CD4-positive, alpha-beta T cell treated with Interleukin-21 for 1 hour (primary cell): ENCODE data around the gene CYP8B1.

Experiments used
- DNase-seq: peaks from one replicate; pipeline ENCODE4 v3.0.0-alpha.2; 2020

CYP8B1 gene

DNA sequence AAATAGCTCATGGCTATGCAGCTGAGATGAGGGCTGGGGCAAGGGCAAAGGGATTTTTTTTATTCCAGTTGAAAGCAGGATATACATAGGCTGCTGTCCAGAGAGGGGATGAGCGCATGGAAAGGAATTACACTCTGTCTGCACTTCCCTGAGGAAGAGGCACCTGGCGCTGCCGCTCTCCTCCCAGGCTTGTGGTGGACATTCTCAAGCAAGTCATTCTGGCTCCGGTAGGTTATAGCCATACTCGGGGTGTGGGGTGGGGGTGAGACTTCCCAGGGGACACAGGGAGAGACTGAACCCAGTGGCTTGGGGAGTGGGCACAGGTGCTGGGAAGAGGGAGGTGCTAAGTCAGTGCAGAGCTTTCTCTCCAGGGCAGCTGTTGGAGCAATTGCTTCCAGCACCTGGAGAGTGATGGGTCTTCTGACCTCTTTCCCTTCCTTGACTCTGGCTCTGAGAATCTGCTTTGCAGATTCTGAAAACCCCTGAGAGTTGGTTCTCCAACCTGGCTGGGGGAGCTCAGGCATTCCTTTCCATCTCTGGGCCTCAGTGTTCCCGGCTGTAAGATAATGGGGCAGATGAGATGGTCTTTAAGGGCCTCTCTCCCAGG lies 24.3 kb downstream of the CYP8B1 start:
- no peak for DNase-seq

DNA sequence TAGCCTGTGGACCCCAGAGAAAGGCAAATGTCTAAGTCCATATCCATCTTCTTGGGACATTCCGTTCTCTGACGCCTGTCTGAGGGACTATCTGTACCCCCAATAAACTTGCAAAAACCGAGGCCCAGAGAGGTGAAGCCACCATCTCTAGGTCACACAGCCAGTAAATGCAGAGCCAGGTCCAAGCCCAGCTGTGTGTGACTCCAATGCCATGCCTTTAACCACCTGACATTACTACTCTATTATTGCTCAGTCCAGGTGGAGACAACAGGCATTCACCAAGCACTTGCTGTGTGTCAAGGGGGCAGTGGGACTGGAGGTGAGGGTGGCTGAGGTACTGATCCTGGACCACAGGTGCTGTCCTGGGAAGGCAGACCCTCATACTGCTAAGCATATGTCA lies 25.4 kb downstream of the CYP8B1 start:
- DNase-seq = no peak

- no peak for DNase-seq
Observed at GRCh38 chr3:42849017-42849416, 26.7 kb downstream of the CYP8B1 start.

DNA sequence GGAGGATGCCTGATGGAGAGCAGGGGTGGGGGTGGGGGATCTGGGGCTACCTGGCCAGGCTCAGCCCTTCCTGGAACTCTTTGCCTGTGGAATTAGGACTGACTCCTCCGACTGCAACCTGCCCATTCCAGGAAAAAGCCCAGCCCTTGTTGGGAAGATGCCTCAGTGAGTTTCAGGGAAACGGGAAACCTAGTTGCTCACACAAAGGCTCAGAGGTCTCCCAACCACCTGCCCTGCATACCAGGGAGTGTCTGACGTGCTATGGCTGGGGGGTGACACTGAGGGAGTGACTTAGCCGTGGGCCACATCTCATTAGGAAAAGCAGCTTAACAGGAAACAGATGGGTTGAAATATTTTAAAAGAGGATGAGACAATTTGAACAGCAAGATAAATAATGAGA lies 27.9 kb downstream of the CYP8B1 start:
- DNase-seq = no peak

DNA sequence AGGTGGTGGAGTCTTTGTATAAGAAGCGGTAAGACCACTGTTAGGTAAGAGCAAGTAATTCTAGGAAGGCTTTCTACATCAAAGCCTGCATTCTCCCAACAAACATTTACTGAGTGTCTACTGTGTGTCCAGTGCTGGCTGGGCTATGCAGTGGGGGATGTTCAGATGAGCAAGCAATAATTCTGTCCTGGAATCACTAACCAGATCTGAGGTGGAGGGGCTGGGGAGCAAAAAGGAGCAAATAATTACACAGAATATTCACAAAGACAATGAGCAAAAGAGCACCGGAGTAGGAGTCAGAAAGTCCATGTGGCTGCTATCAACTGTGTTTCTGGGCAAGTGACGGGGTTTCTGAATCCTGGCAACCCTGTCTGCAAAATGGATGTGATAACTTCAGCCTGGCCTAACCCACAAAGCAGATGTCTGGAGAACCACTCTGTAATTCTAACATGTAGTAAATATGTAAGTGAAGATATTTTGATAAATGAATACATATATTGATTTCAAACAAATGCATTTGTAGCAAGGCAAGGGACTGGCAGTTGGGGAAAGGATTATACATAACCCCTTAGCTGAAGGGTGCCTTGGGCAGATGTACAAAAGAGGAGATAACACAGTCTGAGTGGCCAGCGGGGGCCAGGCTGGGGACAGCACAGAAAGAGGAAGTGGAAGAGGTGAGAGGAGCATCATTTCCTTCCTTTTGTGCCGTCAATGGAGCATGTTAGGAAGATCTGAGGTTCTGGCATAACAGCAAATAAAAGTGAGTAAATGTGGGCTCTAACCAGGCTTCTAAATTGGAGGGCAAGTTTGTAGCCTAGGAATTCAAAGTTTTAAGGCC lies 28.8 kb downstream of the CYP8B1 start:
- peak; percentile 6 for DNase-seq

GRCh38 chr3:42844815-42845214 lies 30.9 kb downstream of the CYP8B1 start:
- DNase-seq = no peak

DNA sequence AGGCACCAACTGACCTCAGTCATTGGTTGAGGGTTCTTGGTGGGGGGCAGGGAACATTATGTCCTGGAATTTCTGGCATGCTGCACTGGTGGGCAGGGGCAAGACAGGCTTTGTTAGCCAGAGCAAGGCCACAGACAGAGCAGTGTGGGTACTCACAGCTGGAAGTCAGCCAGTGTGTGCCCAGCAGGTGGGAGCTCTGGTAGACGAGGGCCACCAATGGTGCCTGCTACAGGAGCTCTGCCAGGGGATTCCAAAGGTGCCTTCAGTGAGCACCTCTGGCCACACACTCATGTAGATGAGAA lies 31.3 kb downstream of the CYP8B1 start:
- no peak for DNase-seq

DNA sequence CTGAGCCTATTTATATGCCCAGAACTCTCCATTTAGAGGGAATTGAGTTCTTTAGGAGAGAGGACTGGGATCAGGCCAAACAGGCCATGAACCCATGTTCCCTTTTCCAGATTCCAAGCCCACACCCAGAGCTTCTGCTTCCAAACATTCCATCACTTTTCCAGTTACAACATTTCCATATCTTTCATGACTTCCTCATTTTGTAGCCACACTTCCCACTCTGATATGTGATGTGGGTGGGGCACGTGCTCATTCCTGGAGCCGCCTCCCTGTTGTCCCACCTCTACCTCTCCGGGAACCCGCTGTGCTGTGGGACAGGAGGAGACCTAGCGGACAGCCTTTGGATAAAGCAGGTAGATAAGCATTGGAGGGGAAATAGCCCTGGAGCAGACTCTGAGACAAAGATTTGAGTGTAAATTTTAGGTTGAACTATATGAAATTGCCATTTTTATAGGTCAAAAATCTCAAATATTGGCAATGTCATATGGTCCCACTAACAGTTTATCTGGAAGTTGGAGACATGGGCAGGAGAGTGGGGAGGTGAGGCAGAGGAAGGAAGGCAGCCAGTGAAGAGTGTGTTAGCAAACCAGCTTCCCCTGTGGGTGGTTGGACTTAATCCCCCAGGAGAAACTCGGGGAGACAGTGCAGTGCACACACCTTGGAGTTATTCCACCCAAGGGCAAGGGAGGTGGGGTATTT lies 31.8 kb downstream of the CYP8B1 start:
- no peak for DNase-seq

DNA sequence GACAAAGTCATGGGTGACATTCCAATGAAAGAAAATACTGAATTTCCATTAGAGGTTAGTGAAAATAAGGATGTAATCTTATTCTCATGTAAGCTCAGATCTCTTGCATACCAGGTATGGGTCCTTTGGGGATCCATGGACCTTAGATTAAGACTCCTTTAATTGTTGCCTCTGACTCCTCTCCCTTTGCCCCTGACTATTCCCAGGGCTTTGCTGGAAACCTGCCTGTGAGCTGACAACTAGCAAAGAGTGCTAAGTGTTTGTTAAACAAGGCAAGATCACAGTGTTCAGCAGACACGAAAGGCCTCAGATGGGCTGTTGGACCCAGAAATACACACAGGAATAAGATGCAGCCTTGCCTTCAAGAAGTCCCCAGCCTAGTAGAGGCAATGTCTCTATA lies 34.3 kb downstream of the CYP8B1 start:
- no peak for DNase-seq

DNA sequence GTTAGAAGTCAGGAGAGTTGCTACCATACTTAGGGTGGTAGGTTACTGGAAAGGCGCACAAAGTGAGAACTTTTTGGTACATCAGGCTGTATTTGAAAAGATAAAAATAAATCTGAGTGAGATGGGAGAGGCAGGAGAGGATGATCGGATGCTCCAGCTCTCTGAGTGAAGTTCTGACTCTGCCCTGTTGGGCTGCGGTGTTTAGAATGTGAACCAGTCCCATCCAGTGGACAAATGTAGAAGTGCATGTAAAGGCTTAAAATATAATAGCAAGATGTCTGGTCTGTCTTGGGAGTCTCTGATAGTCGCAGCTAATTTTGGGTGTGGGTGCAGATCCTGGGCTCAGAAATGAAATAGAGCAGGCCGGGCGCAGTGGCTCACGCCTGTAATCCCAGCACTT lies 36.1 kb downstream of the CYP8B1 start:
- DNase-seq = peak; percentile 59

DNA sequence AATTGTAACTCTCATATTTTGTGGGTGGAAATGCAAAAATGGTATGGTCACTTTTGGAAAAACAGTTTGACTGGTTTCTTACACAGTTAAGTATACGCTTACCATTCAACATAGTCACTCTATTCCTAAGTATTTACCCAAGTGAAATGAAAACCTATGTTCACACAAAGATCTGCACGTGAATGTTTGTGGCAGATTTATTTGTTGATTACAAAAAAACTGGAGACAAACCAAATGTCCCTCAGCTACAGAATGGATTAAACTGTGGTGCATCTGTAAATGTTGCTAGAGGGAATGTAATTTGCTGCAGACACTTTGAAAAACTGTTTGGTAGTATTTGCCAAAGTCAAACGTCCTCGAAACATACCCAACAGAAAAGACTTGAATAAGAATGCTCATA lies 37.1 kb downstream of the CYP8B1 start:
- no peak for DNase-seq

DNA sequence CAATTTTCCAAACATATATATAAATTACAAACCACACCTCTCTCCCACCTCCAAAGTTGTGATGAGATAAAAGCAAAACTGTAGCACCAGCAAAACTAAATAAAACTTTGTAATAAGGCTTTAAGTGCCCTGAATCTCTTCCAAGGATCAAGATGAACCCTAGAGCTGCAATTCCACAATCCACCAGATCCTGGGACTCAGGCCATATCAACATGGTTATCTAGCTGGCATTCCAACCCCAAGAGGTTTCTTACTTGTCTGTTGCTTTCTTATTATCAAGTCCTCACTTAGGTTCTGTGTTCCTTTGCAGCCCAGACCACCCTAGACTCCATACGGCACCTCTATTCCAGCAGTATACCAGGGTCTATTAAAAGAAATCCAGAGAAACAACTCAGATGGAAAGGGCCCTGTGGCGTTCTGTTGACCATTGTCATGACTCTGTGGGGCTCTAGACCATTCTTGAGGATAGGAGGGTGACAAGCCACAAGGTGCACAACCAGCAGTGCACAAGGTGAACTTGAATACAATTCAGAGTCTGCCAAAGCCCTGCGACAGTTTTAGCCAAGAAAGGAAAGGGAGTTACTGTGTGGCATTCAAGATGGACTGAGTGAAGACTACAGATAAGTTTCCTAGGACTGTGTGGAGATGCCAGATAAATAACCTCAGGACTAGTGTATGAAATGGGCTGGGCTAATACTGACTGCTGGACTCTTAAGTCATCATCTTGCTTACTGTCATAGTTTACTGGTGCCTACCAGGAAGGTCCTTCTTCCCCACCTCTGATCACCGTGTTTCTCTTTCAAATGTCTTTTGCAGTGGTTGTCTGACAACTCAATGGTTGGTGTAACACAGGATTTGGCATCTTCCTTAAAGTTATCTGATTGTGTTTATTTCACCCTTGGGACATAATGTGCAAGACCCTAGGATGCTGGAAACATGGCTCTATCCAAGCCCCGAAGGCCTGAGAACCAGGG lies 39.2 kb downstream of the CYP8B1 start:
- DNase-seq = no peak

- DNase-seq = peak; percentile 80
Observed at GRCh38 chr3:42831321-42831713, 44.4 kb downstream of the CYP8B1 start.

DNA sequence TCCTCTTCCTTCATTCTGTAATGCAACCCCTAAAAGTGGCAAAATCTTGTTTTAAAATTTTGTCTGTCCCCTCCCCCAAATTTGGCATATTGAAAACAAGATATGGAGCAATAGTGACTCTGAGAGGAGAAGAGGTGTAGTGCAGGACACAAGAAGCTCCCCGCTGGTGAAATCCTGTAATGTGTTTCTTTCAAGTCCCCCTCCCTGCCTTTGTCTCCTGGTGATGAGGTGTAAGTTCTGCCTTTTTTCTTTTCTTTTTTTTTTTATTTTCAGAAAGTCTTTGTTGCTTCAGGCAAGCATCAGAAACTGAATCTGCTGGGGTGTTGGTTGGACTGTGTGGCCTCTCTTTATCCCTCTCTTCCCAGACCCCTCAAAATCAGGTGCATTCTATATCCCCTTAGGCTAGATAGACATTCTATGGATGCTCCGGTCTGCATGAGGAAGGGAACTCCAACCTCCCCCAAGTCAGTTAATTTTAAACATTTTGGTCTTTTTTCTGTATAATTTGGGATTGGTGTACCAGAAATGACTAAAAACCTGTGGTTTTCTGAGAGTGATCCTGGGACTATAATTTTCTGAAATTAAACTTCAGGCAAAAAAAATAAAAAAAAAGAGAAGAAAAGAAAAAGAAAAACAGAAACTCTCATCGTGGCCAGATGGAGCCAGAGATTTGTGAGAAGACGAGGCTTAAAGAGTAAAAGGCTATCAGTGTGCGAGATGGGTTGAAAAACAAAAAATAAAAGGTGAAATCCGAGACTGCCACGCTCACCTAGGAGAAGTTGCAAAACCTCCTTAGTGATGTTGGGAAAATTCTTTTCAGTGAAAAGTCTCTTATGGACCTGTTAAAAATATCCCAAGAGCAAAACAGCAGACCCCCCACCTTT lies 45.0 kb downstream of the CYP8B1 start:
- DNase-seq = peak; percentile 5

DNA sequence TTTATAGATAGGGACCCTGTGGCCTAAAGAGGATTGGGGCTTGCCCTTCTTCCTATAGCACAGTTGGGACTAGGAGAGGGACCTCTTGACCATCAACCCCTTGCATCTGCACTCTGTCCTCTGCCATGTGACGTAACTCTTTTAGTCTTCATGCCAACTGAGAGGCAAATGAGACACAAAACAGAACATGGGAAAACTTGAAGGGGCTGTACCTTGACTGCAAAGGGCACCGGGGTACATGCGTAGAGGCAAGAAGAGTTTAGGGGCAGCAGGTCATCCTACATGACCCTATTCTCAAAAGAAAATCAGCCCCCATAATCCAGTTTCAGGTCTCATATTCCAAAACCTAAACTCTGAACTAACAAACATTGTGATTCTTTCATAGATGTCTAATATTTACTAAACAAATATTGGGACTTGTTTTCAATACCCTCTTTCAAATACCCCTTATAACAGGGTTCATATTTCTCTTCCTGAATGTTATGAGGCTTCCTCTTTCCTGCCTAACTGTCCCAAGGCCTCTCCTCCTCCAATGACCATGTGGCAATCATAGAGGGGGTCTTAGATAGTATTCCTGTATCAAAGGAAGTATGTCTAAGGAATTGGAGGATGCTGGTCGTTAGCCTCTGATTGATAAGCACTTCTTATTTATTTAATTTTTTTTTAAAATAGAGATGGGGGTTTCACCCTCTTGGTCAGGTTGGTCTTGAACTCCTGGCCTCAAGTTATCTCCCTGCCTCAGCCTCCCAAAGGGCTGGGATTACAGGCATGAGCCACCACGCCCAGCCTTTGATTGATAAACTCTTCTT lies 45.8 kb downstream of the CYP8B1 start:
- no peak for DNase-seq

DNA sequence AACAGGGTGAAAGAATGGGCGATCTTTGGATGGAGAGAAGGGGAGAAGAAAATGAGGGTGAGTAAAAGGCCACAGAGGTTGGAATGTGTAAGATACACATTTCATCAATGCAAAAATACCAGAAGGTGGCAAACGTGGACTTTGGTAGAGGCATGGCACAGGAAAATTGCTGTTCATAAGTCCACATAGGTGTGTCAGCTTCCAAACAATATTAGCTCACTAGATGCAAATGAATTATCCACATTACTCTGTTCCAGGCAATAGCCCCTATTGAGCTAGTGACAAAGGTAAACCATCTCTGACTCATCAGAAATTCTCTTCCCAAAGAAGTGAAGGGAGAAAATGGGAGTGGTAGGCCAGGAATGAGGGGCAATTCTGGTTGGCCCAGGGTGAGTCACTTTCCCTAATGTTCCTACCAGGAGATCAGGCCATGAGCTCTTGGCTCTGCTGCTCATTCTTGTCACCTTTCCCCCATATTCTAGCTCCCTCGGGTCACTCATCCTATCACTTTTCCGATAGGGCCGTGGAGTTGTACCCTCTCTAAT lies 46.5 kb downstream of the CYP8B1 start:
- no peak for DNase-seq

GRCh38 chr3:42827654-42828053 lies 48.0 kb downstream of the CYP8B1 start:
- DNase-seq = no peak

GRCh38 chr3:42827023-42827422 lies 48.7 kb downstream of the CYP8B1 start:
- DNase-seq = no peak

DNA sequence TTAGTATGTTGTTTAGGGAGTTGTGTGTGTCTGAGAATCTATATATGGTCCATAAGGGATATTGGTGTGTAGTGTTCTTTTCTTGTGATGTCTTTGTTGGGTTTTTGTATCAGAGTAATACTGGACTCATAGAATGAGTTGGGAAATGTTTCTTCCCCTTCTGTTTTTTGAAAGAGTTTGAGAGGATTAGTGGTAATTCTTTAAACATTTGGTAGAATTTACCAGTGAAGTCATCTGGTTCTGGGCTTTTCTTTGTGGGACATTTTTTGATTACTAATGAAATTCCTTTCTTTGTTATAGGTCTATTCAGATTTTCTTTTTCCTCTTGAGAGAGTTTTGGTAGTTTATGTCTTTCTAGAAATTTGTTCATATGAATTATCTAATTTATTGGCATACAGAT lies 49.5 kb downstream of the CYP8B1 start:
- DNase-seq = no peak

DNA sequence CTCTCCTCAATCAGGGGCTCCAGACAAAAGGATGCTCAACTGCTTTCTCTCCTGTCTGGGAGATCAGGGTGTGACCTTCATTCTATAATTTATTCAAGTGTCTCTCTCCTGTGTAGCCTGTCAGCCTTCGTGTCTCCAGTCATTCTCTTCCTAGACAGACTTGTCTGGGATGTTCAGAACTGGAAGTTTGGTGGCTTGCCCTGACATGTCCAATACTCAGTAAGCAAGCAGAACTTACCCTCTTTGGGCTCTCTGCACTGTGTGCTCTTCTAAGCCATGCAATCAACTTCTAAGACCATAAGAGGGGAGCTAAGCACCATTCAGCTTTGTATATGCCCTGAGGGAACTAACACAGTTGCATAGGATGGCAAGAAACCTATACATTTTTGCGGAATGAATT lies 52.3 kb downstream of the CYP8B1 start:
- DNase-seq = no peak

DNA sequence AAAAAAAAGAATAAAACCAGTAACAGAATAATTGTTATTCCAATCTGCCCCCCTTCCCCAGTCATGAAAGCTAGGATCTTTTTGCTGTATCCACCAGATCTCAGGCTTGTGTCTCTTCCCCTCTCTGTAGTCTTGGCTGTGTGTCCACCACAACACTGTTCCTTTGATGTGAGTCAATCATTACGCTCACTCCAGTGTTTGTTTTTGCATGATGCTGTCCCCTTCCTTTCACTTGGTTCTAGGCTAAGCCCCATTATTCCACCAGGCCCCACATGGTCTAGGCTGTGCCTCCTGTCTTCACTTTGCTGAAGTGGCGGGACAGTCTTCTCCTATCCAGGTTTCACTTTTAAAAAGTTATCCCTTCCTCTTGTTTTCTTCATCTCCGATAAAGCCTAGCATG lies 52.9 kb downstream of the CYP8B1 start:
- no peak for DNase-seq
